ENCODE results near the gene PRORP.

GRCh38 chr14:35147186-35147585 lies 24.8 kb downstream of the PRORP start:
- TF ChIP-seq EZH2 (IDR thresholded peaks at IDR 0.05; ENCODE audit: insufficient read depth, poor library complexity, severe bottlenecking) (no peak), EZH2phosphoT487 (IDR thresholded peaks at IDR 0.05; ENCODE audit: insufficient read depth, low read depth) (no peak)
